Lower lobe of right lung (tissue), 2 donors: Measurements from ENCODE around the gene RAET1E. TPM values are rescaled to one million over a fixed set of nuclear protein-coding genes. Genes with fewer than 3 reads are reported as not detected.

Experiments
- ATAC-seq, 2 donors: fragments of 200-7000 bp; cut with Tn5 transposase; one replicate each; pipeline ENCODE4 v1.9.1; 2020 to 2022; ENCODE audit warnings: mild to moderate bottlenecking in 2 of 2, moderate library complexity in 2 of 2
- DNase-seq: peaks from one replicate; pipeline ENCODE4 v3.0.0-alpha.2; 2020
- H3K27ac ChIP-seq: fragments of 200-600 bp; one replicate; pipeline ENCODE4 v1.8.0; 2022
- H3K27me3 ChIP-seq: fragments of 200-600 bp; one replicate; pipeline ENCODE4 v1.8.0; 2022; ENCODE audit warnings: low read depth
- H3K36me3 ChIP-seq: fragments of 200-600 bp; one replicate; pipeline ENCODE4 v1.8.0; 2022; ENCODE audit warnings: mild to moderate bottlenecking
- H3K4me1 ChIP-seq: fragments of 200-600 bp; one replicate; pipeline ENCODE4 v1.8.0; 2022
- H3K4me3 ChIP-seq: fragments of 200-600 bp; one replicate; pipeline ENCODE4 v1.8.0; 2022; ENCODE audit warnings: mild to moderate bottlenecking
- H3K9me3 ChIP-seq: fragments of 200-600 bp; one replicate; pipeline ENCODE4 v1.8.0; 2022
- CTCF ChIP-seq: fragments of 200-600 bp; IDR thresholded peaks from one replicate; pipeline ENCODE4 v1.8.0; 2022; ENCODE audit warnings: antibody characterized with exemption, mild to moderate bottlenecking
- intact Hi-C: fragments of 100-400 bp; cut with DNase I; formaldehyde crosslinking; loops from one replicate; pipeline ENCODE4 v1.11.0; 2022
- total RNA-seq: library from RNA; stranded (reverse); fragmentation: NEBNext Ultra II Directional; extraction: Animal tissue kit (Norgen Biotek cat#: 25700); gene quantifications from one replicate; pipeline ENCODE4 v1.2.1, GENCODE V29; 2021
- donor health status: DM: no; HTN: yes; CAD: no; lungs with severe emphysema.

Gene RAET1E
- total RNA-seq, 1 donor from 2014 or later = not detected

GRCh38 chr6:149904661-149905370 lies 6.9 kb upstream of the RAET1E start:
- DNase-seq = no peak
- Histone ChIP-seq H3K27me3 (no peaks in the 10 kb centered on the region), H3K9me3 (peaks cover 7% of the 10 kb centered on the region), H3K4me1 (no peaks in the 10 kb centered on the region), H3K4me3 (no peak overlapping the region), H3K27ac (no peak overlapping the region), H3K36me3 (no peaks in the 10 kb centered on the region)
- TF ChIP-seq CTCF = no peak
- ATAC-seq = no peak
- intact Hi-C loops = no loop called here

GRCh38 chr6:149903938-149904611 lies 6.2 kb upstream of the RAET1E start:
- Histone ChIP-seq H3K4me3 (no peak overlapping the region), H3K27me3 (no peaks in the 10 kb centered on the region), H3K4me1 (no peaks in the 10 kb centered on the region), H3K36me3 (no peaks in the 10 kb centered on the region), H3K27ac (no peak overlapping the region), H3K9me3 (peaks cover 7% of the 10 kb centered on the region)
- intact Hi-C loops = no loop called here
- DNase-seq (no peak), ATAC-seq (no peak)
- TF ChIP-seq CTCF = no peak

GRCh38 chr6:149901444-149902140 lies 3.7 kb upstream of the RAET1E start:
- no peak for TF ChIP-seq CTCF
- Histone ChIP-seq H3K27ac (no peak overlapping the region), H3K4me3 (no peak overlapping the region), H3K27me3 (no peaks in the 10 kb centered on the region), H3K36me3 (no peaks in the 10 kb centered on the region), H3K9me3 (no peaks in the 10 kb centered on the region), H3K4me1 (peaks cover 13% of the 10 kb centered on the region)
- DNase-seq (no peak), ATAC-seq (no peak)
- intact Hi-C loops = no loop called here

- no peak for TF ChIP-seq CTCF
- Histone ChIP-seq H3K4me1 (peaks cover 20% of the 10 kb centered on the region), H3K36me3 (no peaks in the 10 kb centered on the region), H3K27ac (no peak overlapping the region), H3K9me3 (no peaks in the 10 kb centered on the region), H3K4me3 (no peak overlapping the region), H3K27me3 (no peaks in the 10 kb centered on the region)
- no peak for ATAC-seq
- DNase-seq = no peak
- intact Hi-C loops = no loop called here
Observed at GRCh38 chr6:149900620-149901443, 2.9 kb upstream of the RAET1E start.

- Histone ChIP-seq H3K27ac (no peak overlapping the region), H3K4me1 (peaks cover 28% of the 10 kb centered on the region), H3K4me3 (no peak overlapping the region), H3K27me3 (no peaks in the 10 kb centered on the region), H3K36me3 (no peaks in the 10 kb centered on the region), H3K9me3 (no peaks in the 10 kb centered on the region)
- TF ChIP-seq CTCF = no peak
- ATAC-seq (no peak), DNase-seq (no peak)
- intact Hi-C loops = no loop called here
Observed at GRCh38 chr6:149899926-149900619, 2.2 kb upstream of the RAET1E start.
